Naive thymus-derived CD8-positive, alpha-beta T cell (primary cell): ENCODE measurements around the gene MTMR12. TPM values are rescaled to one million over a fixed set of nuclear protein-coding genes. Genes with fewer than 3 reads are reported as not detected.

Experiments used
- ATAC-seq, 2 donors: fragments of 150-1000 bp; cut with Tn5 transposase in 1 of 2; sonication (Bioruptor Pico), chemical (Tn5 transposase) in 1 of 2; 1 replicate in 1 of 2; 2 replicates in 1 of 2; pipeline ENCODE4 v1.10.0; 2021; ENCODE audit warnings: mild to moderate bottlenecking in 2 of 2, moderate library complexity in 2 of 2
- POLR2A ChIA-PET: fragments of 350-600 bp; sonication (Branson Sonifier 250); formaldehyde crosslinking; loops from one replicate; lab custom pipeline; 2021; ENCODE audit warnings: antibody characterized with exemption; lab: Charles Lee
- DNase-seq, 10 donors: peaks; one replicate each; pipeline versions ENCODE4 v3.0.0 to v3.0.0-alpha.2; 2020 to 2022
- H3K27ac Mint-ChIP-seq, 10 donors: one replicate each; pipeline ENCODE4 v1.8.0; 2020 to 2022; ENCODE audit warnings: mild to moderate bottlenecking in 10 of 10, mixed read lengths in 10 of 10, moderate library complexity in 4 of 10, inconsistent platforms in 1 of 10
- H3K27me3 Mint-ChIP-seq, 5 donors: one replicate each; pipeline ENCODE4 v1.8.0; 2021 to 2022; ENCODE audit warnings: mixed read lengths in 5 of 5
- H3K36me3 Mint-ChIP-seq, 3 donors: one replicate each; pipeline ENCODE4 v1.8.0; 2020 to 2022; ENCODE audit warnings: mixed read lengths in 3 of 3, mild to moderate bottlenecking in 2 of 3, inconsistent platforms in 1 of 3
- H3K4me1 Mint-ChIP-seq, 4 donors: one replicate each; pipeline ENCODE4 v1.8.0; 2021 to 2022; ENCODE audit warnings: mixed read lengths in 4 of 4
- H3K4me3 Mint-ChIP-seq, 10 donors: one replicate each; pipeline ENCODE4 v1.8.0; 2020 to 2022; ENCODE audit warnings: mild to moderate bottlenecking in 10 of 10, mixed read lengths in 10 of 10, moderate library complexity in 6 of 10, inconsistent platforms in 1 of 10
- H3K9me3 Mint-ChIP-seq, 9 donors: one replicate each; pipeline ENCODE4 v1.8.0; 2020 to 2022; ENCODE audit warnings: mixed read lengths in 9 of 9, mild to moderate bottlenecking in 3 of 9, inconsistent platforms in 1 of 9, moderate library complexity in 1 of 9
- polyA plus RNA-seq, 3 donors: library from polyadenylated mRNA; unstranded; fragments of 300-500 nt; fragmentation: Illumina TruSeq; gene quantifications; one replicate each; pipeline ENCODE4 v1.2.3, GENCODE V29; 2021
- total RNA-seq, 8 experiments: library from RNA in 2 of 8; stranded (reverse) in 2 of 8; gene quantifications; one replicate each; pipeline ENCODE4 v1.2.3 and lab custom pipeline; 2021 to 2026

MTMR12 gene
- total and polyA plus RNA-seq, 5 experiments from 2014 or later = 14.2 to 32.5 (median 17.2) TPM

DNA sequence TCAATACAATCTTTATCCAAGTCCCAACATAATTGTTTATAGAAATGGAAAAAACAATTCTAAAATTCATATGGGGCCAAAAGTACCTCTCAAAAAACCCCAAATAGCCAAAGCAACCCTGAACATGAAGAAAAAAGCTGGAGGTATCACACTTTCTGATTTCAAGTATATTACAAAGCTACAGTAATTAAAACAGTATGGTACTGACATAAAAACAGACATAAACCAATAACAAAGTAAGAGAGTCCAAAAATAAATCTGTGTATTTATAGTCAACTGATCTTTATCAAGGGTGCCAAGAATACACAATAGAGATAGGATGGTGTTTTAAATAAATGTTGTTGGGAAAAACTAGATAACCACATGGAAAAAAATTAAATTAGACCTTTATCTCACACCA, 125.1 kb downstream of the MTMR12 start:
- Mint-ChIP-seq H3K27me3 (no peaks in the 10 kb centered on the region), H3K4me3 (no peak overlapping the region), H3K4me1 (peaks cover 0 to 4% (median 1%) of the 10 kb centered on the region in 4 donors), H3K27ac (no peak overlapping the region), H3K9me3 (peaks cover 0 to 5% (median 0%) of the 10 kb centered on the region in 9 donors), H3K36me3 (no peaks in the 10 kb centered on the region)
- DNase-seq = no peak
- ATAC-seq = no peak
- POLR2A ChIA-PET = no interaction called here

DNA sequence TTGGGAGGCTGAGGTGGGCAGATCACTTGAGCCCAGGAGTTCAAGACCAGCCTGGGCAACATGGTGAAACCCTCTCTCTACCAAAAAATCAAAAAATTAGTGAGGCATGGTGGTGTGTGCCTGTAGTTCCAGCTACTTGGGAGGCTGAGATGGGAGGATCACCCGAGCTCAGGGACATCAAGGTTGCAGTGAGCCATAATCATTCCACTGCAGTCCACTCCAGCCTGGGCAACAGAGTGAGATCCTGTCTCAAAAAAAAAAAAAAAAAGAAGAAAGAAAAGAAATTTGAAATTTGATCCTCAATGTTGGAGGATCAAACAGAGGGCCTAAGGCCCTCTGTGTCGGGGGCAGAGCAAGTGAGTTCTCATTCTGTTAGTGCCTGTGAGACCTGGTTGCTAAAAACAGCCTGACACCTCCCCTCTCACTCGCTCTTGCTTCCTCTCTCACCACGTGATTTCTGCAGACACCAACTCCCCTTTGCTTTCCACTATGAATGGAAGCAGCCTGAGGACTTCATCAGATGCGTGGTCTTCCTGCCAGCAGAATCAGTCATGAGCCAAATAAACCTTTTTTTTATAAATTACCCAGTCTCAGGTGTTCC, 130.2 kb downstream of the MTMR12 start:
- Mint-ChIP-seq H3K27me3 (peaks cover 0 to 7% (median 2%) of the 10 kb centered on the region in 5 donors), H3K4me1 (peaks cover 0 to 4% (median 1%) of the 10 kb centered on the region in 4 donors), H3K27ac (no peak overlapping the region), H3K9me3 (peaks cover 0 to 5% (median 0%) of the 10 kb centered on the region in 9 donors), H3K4me3 (no peak overlapping the region), H3K36me3 (no peaks in the 10 kb centered on the region)
- POLR2A ChIA-PET = no interaction called here
- no peak for ATAC-seq
- no peak for DNase-seq

Other genes starting within 250 kb of the MTMR12 start
- 10 to 100 TPM; 63.7 to 65.7 TPM for gene GOLPH3, start 138.6 kb downstream of the MTMR12 start, total RNA-seq
- 10 to 100 TPM; 64.0 to 88.0 (median 74.3) TPM for gene GOLPH3, start 138.6 kb downstream of the MTMR12 start, polyA plus RNA-seq
- 10 to 100 TPM; 66.9 to 69.7 TPM for gene ZFR, start 131.8 kb upstream of the MTMR12 start, total RNA-seq
- gene ZFR, start 131.8 kb upstream of the MTMR12 start, polyA plus RNA-seq = 10 to 100 TPM; 69.8 to 79.4 (median 72.0) TPM